GM12878 (cell line): Measurements from ENCODE around the gene STK10. TPM values are rescaled to one million over a fixed set of nuclear protein-coding genes. Genes with fewer than 3 reads are reported as not detected.

Experiments used
- ASH2L ChIP-seq: fragments of 300-600, 200-600 bp; sonication (generic); IDR thresholded peaks from 2 replicates; pipeline ENCODE4 v1.6.1; 2017; ENCODE audit warnings: low read depth, mild to moderate bottlenecking, borderline replicate concordance
- CHD4 ChIP-seq: fragments of 200-600 bp; sonication (generic); IDR thresholded peaks from 2 replicates; pipeline ENCODE4 v1.6.1; 2016; ENCODE audit warnings: mild to moderate bottlenecking
- CREB1 ChIP-seq: IDR thresholded peaks from 2 replicates; pipeline ENCODE4 v1.6.1; 2012; ENCODE audit warnings: low read depth, mild to moderate bottlenecking, inconsistent platforms
- EED ChIP-seq: sonication (generic); IDR thresholded peaks from 2 replicates; pipeline ENCODE4 v1.6.1; 2016; ENCODE audit warnings: antibody characterized with exemption, low read depth
- EZH2 ChIP-seq: IDR thresholded peaks from 2 replicates; pipeline ENCODE4 v1.6.1; 2012; ENCODE audit warnings: low read depth, mild to moderate bottlenecking, control low read depth, inconsistent platforms, low read length, borderline replicate concordance; ENCODE audit not compliant: control insufficient read depth
- FOXM1 ChIP-seq: IDR thresholded peaks from 2 replicates; pipeline ENCODE4 v1.6.1; 2012; ENCODE audit warnings: low read depth, mild to moderate bottlenecking, inconsistent platforms, low read length, moderate library complexity
- JUNB ChIP-seq: IDR thresholded peaks from 2 replicates; pipeline ENCODE4 v1.6.1; 2016; ENCODE audit warnings: antibody characterized with exemption, mild to moderate bottlenecking
- MEF2B ChIP-seq: fragments of 450-650 bp; IDR thresholded peaks from 2 replicates; pipeline ENCODE4 v1.6.1; 2018; ENCODE audit warnings: mild to moderate bottlenecking, moderate library complexity; ENCODE audit not compliant: partially characterized antibody, poor library complexity, severe bottlenecking
- NFIC ChIP-seq: IDR thresholded peaks from 2 replicates; pipeline ENCODE4 v1.6.1; 2012; ENCODE audit warnings: low read depth, mild to moderate bottlenecking, inconsistent platforms, low read length, moderate library complexity
- NRF1 ChIP-seq: conservative IDR thresholded peaks from 2 replicates; pipeline ENCODE4 v1.6.1; 2011; ENCODE audit warnings: mild to moderate bottlenecking, low read depth, low read length, improper control_type of control experiment
- PBX3 ChIP-seq: IDR thresholded peaks from 2 replicates; pipeline ENCODE4 v1.6.1; 2011; ENCODE audit warnings: mild to moderate bottlenecking, low read depth, low read length, moderate library complexity; ENCODE audit not compliant: insufficient replicate concordance
- RELA ChIP-seq: fragments of 450-650 bp; IDR thresholded peaks from 2 replicates; pipeline ENCODE4 v1.8.0; 2014; ENCODE audit warnings: borderline replicate concordance; ENCODE audit not compliant: partially characterized antibody
- SMAD5 ChIP-seq: IDR thresholded peaks from 2 replicates; pipeline ENCODE4 v1.6.1; 2016; ENCODE audit warnings: antibody characterized with exemption, low read depth
- STAT1 ChIP-seq: fragments of 450-650 bp; conservative IDR thresholded peaks from 2 replicates; pipeline ENCODE4 v1.6.1; 2014; ENCODE audit warnings: antibody characterized with exemption, mild to moderate bottlenecking
- TAF1 ChIP-seq: IDR thresholded peaks from 2 replicates; pipeline ENCODE4 v1.6.1; 2011; ENCODE audit warnings: mild to moderate bottlenecking, low read depth, low read length, borderline replicate concordance
- TARDBP ChIP-seq: IDR thresholded peaks from 2 replicates; pipeline ENCODE4 v1.6.1; 2016; ENCODE audit warnings: borderline replicate concordance
- TCF3 ChIP-seq: IDR thresholded peaks from 2 replicates; pipeline ENCODE4 v1.6.1; 2012; ENCODE audit warnings: low read depth, mild to moderate bottlenecking, low read length, borderline replicate concordance; ENCODE audit not compliant: insufficient read depth
- YBX1 ChIP-seq: fragments of 450-650 bp; IDR thresholded peaks from 2 replicates; pipeline ENCODE4 v1.6.1; 2016; ENCODE audit warnings: antibody characterized with exemption
- polyA plus RNA-seq, 11 experiments: library from polyadenylated mRNA; depleted of rRNA in 4 of 11; unstranded in 6 of 11; stranded (reverse) in 5 of 11; fragments of >200 nt; fragmentation: Nextera tagmentation in 4 of 11; fragmentation: Illumina TruSeq in 1 of 11; extraction: Ambion mirVana in 4 of 11; extraction: Trizol in 1 of 11; gene quantifications; 1 replicate in 1 of 11; 2 replicates in 10 of 11; pipeline versions ENCODE4 v1.2.1 to v1.2.3, GENCODE V29; 2011 to 2016; ENCODE audit warnings: inconsistent platforms in 2 of 11, missing spikeins in 2 of 11, low read depth in 1 of 11
- total RNA-seq, 4 experiments: library from RNA; depleted of rRNA in 3 of 4; stranded (reverse); fragments of >200 nt in 3 of 4; fragmentation: Illumina TruSeq in 1 of 4; extraction: Trizol in 1 of 4; gene quantifications; 2 replicates each; pipeline versions ENCODE4 v1.2.1 to v1.2.3, GENCODE V29; 2013 to 2021
- TF ChIP-seq, protein P1 (sequence below): fragments of 450-650 bp; IDR thresholded peaks from 2 replicates; pipeline ENCODE4 v1.6.1; 2018; ENCODE audit warnings: borderline replicate concordance, mild to moderate bottlenecking; ENCODE audit not compliant: partially characterized antibody
- TF ChIP-seq, protein P2 (sequence below): fragments of 450-650 bp; IDR thresholded peaks from 2 replicates; pipeline ENCODE4 v1.6.1; 2017; ENCODE audit warnings: mild to moderate bottlenecking, moderate library complexity
- TF ChIP-seq, protein P3 (sequence below): fragments of 450-650 bp; IDR thresholded peaks from 2 replicates; pipeline ENCODE4 v1.6.1; 2017; ENCODE audit warnings: borderline replicate concordance

Gene STK10
- total and polyA plus RNA-seq, 10 of the 15 experiments (the other 5 are each of a cell fraction or from before 2014, with no cell fraction given), result 14.2 to 96.4 (median 50.6) TPM

GRCh38 chr5:172223901-172224873 lies 36.2 kb upstream of the STK10 start (continued):
- TF ChIP-seq NFIC (peak; percentile 77), CHD4 (no peak), STAT1 (no peak), TAF1 (no peak), JUNB (peak; percentile 50), EED (peak; percentile 77), SMAD5 (no peak), PBX3 (no peak), ASH2L (no peak), MEF2B (peak; percentile 85), YBX1 (no peak), RELA (no peak), NRF1 (no peak), TCF3 (0 out of 2 replicates have a peak, but pooled peaks have one; percentile 10), EZH2 (no peak), CREB1 (peak; percentile 34; the same call in 1 of the 2 replicates), TARDBP (no peak), FOXM1 (peak; percentile 82)
- TF ChIP-seq, protein P1, sequence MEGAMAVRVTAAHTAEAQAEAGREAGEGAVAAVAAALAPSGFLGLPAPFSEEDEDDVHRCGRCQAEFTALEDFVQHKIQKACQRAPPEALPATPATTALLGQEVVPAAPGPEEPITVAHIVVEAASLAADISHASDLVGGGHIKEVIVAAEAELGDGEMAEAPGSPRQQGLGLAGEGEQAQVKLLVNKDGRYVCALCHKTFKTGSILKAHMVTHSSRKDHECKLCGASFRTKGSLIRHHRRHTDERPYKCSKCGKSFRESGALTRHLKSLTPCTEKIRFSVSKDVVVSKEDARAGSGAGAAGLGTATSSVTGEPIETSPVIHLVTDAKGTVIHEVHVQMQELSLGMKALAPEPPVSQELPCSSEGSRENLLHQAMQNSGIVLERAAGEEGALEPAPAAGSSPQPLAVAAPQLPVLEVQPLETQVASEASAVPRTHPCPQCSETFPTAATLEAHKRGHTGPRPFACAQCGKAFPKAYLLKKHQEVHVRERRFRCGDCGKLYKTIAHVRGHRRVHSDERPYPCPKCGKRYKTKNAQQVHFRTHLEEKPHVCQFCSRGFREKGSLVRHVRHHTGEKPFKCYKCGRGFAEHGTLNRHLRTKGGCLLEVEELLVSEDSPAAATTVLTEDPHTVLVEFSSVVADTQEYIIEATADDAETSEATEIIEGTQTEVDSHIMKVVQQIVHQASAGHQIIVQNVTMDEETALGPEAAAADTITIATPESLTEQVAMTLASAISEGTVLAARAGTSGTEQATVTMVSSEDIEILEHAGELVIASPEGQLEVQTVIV, result no peak
- TF ChIP-seq, protein P2, sequence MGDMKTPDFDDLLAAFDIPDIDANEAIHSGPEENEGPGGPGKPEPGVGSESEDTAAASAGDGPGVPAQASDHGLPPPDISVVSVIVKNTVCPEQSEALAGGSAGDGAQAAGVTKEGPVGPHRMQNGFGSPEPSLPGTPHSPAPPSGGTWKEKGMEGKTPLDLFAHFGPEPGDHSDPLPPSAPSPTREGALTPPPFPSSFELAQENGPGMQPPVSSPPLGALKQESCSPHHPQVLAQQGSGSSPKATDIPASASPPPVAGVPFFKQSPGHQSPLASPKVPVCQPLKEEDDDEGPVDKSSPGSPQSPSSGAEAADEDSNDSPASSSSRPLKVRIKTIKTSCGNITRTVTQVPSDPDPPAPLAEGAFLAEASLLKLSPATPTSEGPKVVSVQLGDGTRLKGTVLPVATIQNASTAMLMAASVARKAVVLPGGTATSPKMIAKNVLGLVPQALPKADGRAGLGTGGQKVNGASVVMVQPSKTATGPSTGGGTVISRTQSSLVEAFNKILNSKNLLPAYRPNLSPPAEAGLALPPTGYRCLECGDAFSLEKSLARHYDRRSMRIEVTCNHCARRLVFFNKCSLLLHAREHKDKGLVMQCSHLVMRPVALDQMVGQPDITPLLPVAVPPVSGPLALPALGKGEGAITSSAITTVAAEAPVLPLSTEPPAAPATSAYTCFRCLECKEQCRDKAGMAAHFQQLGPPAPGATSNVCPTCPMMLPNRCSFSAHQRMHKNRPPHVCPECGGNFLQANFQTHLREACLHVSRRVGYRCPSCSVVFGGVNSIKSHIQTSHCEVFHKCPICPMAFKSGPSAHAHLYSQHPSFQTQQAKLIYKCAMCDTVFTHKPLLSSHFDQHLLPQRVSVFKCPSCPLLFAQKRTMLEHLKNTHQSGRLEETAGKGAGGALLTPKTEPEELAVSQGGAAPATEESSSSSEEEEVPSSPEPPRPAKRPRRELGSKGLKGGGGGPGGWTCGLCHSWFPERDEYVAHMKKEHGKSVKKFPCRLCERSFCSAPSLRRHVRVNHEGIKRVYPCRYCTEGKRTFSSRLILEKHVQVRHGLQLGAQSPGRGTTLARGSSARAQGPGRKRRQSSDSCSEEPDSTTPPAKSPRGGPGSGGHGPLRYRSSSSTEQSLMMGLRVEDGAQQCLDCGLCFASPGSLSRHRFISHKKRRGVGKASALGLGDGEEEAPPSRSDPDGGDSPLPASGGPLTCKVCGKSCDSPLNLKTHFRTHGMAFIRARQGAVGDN, result no peak
- TF ChIP-seq, protein P3, sequence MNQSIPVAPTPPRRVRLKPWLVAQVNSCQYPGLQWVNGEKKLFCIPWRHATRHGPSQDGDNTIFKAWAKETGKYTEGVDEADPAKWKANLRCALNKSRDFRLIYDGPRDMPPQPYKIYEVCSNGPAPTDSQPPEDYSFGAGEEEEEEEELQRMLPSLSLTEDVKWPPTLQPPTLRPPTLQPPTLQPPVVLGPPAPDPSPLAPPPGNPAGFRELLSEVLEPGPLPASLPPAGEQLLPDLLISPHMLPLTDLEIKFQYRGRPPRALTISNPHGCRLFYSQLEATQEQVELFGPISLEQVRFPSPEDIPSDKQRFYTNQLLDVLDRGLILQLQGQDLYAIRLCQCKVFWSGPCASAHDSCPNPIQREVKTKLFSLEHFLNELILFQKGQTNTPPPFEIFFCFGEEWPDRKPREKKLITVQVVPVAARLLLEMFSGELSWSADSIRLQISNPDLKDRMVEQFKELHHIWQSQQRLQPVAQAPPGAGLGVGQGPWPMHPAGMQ, result no peak
